HG03045 (cell line): ENCODE data around the gene GLRA3.
"Not testable (repeated sequence)": the region's sequence is repeated elsewhere in the genome, so short reads cannot be mapped to it uniquely, and the experiment has no call there.

Experiments used
- ATAC-seq: cut with Tn5 transposase; IDR thresholded peaks from one replicate; pipeline ENCODE4 v1.9.1; 2021; ENCODE audit warnings: mild to moderate bottlenecking, moderate library complexity; ENCODE audit not compliant: unreplicated experiment

Gene GLRA3

DNA sequence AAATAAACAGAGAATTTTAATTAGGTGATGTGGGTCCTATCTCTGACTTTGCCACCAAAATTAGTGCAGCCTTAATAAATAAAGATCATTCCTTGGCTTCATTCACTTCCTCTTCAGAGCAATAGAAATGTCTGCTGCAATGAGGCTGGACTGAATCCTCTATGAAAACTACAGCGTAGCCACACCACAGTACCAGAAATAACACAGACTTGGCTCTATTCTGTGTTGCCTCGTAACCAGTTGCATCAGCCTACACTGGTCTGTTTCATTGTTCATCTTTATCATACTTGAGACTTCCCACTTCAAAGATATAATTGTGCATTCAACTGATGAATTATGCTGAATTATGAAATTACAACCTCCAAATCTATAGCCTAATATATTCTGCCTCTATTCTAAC is 15.8 kb downstream of the GLRA3 start:
- no peak for ATAC-seq

GRCh38 chr4:174810834-174811233 is 18.2 kb downstream of the GLRA3 start:
- ATAC-seq: no peak

GRCh38 chr4:174808836-174809235 is 20.2 kb downstream of the GLRA3 start:
- ATAC-seq: no peak

DNA sequence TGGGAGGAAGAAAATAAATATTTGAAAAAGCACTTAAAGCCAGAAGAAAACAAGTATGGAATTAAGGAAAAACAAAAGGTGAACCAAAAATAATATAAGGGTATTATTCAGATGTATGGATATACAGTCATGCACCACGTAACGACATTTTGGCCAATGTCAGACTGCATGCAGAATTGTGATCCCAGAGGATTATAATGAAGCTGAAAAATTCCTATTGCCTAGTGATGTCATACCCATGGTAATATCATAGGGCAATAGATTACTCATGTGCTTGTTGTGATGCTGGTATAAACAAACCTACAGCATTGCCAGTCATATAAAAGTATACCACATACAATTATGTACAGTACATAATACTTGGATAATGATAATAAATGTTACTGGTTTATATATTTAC is 20.9 kb downstream of the GLRA3 start:
- ATAC-seq: no peak

DNA sequence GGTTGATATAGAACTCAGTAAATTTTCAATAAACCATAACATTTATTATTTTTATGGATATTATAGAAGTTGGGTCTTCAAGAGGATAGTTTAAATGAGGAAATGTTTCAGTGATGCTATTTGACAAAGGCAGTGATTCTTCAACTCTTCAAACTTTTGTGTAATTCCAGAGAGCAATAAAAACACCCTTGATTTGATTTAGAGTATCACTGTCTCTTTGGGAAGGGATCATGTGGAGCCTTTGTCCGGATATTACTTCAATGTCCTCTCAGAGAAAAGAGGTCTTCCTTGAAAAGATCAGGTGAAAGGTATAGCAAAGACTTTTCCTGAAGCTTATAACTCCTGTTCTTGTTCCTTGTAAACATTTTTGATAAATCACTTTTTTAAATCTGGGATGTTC is 23.3 kb downstream of the GLRA3 start:
- no peak for ATAC-seq

GRCh38 chr4:174794543-174795094 is 34.4 kb downstream of the GLRA3 start:
- no peak for ATAC-seq

- ATAC-seq: no peak
Observed at GRCh38 chr4:174789657-174790056, 39.4 kb downstream of the GLRA3 start.

GRCh38 chr4:174778274-174778986 is 50.6 kb downstream of the GLRA3 start:
- not testable (repeated sequence) for ATAC-seq

DNA sequence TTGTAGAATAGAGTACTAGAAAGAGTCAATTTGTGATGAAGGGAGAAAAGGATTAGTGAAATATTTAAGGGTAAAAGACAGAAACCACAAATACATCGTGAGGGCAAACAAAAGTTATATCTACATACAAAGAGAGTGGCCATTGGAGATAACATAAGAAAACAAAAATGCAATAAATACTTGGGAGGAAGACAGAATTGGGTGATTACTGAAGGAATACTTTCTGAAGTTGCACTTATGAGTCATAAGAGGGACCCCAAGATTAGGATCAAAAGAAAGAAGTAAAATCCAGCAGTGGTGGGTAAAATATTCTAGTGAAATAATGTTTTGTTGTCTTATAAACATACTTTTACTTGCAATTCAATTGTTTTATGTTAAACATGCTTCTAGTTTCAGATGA is 53.7 kb downstream of the GLRA3 start:
- ATAC-seq: no peak

GRCh38 chr4:174764105-174764729 is 64.8 kb downstream of the GLRA3 start:
- ATAC-seq: peak; percentile 58

GRCh38 chr4:174763454-174764104 is 65.5 kb downstream of the GLRA3 start:
- ATAC-seq: peak; percentile 60

DNA sequence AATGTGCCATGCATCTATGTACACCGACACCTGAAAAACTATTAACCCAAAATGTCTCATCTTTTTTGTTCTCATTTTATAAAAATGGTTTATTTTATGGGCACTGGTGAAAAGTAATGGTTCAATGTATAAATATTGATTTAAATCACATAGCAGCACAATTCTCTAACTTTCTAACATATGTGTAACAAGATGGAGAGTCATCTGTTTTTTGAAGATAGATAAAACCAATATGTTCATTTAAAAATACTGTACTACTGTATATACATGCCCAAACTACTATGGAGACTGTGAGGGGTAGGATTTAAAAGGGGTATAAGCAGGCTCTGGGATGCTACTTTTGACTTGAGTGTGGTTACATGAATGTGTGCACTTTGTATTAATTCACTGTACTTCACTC is 67.6 kb downstream of the GLRA3 start:
- no peak for ATAC-seq

DNA sequence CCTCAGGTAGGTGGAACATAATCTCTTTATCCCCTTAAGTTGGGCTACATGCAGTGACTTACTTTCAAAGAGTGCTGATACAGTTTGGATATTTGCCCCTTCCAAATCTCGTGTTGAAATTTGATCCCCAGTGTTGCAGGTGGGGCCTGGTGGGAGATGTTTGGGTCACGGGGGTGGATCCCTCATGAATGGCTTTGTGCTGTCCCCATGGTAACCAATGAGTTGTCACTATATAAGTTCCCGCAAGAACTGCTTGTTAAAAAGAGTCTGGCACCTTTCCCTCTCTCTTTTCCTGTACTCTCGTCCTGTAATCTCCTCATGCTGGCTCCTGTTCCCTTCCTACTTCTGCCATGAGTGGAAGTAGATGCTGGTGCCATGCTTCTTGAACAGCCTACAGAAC is 71.3 kb downstream of the GLRA3 start:
- no peak for ATAC-seq

DNA sequence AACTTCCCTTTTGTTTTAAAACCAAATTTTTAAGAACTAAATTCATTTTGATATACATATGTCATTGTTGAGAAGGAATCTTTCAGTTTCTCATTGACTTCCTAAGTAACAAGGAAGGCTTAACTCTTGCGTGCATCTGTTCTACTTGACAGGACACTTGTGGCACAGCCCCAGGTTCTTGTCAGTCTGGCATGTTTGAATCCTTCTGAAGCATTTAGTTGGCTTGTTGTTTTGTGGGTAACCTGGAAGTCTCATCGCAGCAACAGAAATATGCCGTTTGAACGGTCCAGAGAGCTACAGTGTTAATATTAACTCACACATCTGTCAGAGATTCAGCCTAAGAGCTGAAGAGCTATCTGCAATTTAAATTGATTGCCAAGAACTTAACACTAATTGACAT is 76.0 kb downstream of the GLRA3 start:
- no peak for ATAC-seq

- ATAC-seq: no peak
Observed at GRCh38 chr4:174752026-174752425, 77.0 kb downstream of the GLRA3 start.

DNA sequence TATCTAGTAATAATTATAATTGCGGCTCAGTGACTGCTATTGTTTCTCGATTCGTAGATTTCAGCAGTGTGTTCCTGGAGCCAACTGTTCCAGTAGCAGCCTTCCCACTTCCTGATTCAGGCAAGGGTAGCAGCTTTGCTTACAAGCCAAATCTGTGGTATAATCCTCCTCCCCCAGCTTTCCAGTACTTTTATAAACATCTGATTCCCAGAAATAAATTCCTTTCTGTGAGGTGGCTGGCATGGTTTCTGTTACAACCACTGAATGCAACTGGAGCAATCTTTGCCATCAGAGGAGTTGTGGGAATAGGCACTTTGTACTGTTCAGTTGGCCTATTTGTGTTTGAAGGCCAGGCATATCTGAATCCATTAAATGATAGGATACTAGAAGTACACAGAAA is 80.0 kb downstream of the GLRA3 start:
- no peak for ATAC-seq

GRCh38 chr4:174746710-174747109 is 82.3 kb downstream of the GLRA3 start:
- ATAC-seq: no peak

GRCh38 chr4:174742561-174742960 is 86.5 kb downstream of the GLRA3 start:
- ATAC-seq: no peak

GRCh38 chr4:174739576-174739975 is 89.5 kb downstream of the GLRA3 start:
- ATAC-seq: no peak

- no peak for ATAC-seq
Observed at GRCh38 chr4:174734181-174734580, 94.9 kb downstream of the GLRA3 start.

DNA sequence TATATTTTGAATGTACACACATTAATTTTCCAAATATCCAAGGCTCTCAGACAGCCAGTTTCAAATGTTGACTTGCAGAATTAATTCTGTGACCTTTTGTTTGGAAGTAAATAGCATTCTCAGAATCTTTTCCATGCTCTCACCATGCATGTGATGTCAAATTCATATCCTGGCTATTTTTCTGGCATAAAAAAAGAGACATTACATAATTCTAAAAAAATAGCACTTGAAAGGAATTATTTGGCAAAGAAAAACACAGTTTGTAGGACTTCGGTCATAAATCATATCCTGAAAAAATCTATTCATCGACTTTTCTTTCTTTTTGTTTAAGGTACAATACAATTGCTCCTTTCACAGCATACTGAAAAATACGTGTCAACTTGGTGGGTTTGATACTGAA is 111.2 kb downstream of the GLRA3 start:
- no peak for ATAC-seq
